ENCODE data around the gene AP4B1.

AP4B1 gene

DNA sequence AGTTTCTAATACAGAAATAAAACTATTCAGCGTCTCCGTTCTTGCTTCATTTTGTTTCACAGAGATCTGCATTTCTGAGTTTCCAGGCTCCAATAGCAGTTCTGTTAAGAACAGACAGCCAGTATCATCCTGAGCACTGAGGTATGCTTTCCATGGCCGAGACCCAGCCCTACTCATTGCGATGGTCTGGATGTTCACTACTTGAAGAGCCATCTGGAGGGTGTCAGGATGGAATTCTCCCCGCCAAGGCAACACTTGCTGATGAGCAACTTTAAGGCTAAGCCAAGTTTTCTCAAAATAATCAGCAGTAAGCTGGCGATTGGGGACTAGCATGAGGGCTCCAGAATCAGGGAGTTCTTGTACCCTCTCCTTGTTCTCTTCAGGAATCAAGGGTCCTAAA is 9.5 kb downstream of the AP4B1 start:
- DNase-seq (ENCODE audit: low spot score in 2 of 2) (no peak), ATAC-seq (ENCODE audit: low read depth) (no peak)
- H3K27me3 Mint-ChIP-seq, result no peaks in the 10 kb centered on the region
- no peak overlapping the region for H3K4me3 Mint-ChIP-seq
- H3K9me3 Mint-ChIP-seq, result no peaks in the 10 kb centered on the region
- peaks cover 4% of the 10 kb centered on the region for H3K4me1 Mint-ChIP-seq
- peaks cover 31% of the 10 kb centered on the region for H3K36me3 Mint-ChIP-seq
- H3K27ac Mint-ChIP-seq, result peak overlapping the region; percentile 52

DNA sequence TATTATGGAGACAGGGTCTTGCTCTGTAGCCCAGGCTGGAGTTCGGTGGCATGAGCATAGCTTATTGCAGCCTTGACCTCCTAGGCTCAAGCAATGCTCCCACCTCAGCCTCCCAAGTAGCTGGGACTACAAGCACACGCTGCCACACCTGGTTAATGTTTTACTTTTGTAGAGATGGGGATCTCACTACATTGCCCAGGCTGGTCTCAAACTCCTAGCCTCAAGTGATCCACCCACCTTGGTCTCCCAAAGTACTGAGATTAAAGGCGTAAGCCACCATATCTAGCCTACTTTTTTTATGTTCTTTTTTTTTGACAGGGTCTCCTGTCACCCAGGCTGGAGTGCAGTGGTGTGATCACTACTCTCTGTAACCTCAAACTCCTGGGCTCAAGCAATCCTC is 11.3 kb downstream of the AP4B1 start:
- no peaks in the 10 kb centered on the region for H3K27me3 Mint-ChIP-seq
- ATAC-seq (ENCODE audit: low read depth) (no peak), DNase-seq (ENCODE audit: low spot score in 2 of 2) (no peak)
- H3K27ac Mint-ChIP-seq, result peak overlapping the region; percentile 52
- no peak overlapping the region for H3K4me3 Mint-ChIP-seq
- peaks cover 4% of the 10 kb centered on the region for H3K4me1 Mint-ChIP-seq
- H3K9me3 Mint-ChIP-seq, result no peaks in the 10 kb centered on the region
- peaks cover 21% of the 10 kb centered on the region for H3K36me3 Mint-ChIP-seq

DNA sequence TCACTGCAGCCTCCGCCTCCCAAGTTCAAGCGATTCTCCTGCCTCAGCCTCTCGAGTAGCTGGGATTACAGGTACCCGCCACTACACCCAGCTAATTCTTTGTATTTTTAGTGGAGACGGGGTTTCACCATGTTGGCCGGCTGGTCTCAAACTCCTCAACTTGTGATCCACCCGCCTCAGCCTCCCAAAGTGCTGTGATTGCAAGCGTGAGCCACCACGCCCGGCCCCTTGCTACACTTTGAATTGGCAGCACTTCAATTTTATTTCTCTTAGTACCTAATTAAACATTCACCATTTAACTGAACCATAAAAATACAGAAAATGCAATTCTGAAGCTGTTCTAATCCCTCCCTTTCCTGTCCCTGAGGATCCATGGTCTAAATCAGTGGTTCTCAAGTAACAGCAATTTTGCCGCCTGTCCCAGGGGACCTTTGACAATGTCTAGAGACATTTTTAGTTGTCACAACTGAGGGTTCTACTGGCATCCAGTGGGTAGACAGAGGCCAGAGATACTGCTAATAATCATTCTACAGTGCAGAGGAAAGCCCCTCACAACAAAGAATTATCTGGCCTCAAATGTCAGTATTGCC is 12.9 kb downstream of the AP4B1 start:
- H3K27ac Mint-ChIP-seq, result no peak overlapping the region
- peaks cover 13% of the 10 kb centered on the region for H3K36me3 Mint-ChIP-seq
- H3K4me1 Mint-ChIP-seq, result no peaks in the 10 kb centered on the region
- no peak for DNase-seq (ENCODE audit: low spot score in 2 of 2)
- no peak for ATAC-seq (ENCODE audit: low read depth)
- no peaks in the 10 kb centered on the region for H3K9me3 Mint-ChIP-seq
- no peaks in the 10 kb centered on the region for H3K27me3 Mint-ChIP-seq
- no peak overlapping the region for H3K4me3 Mint-ChIP-seq

DNA sequence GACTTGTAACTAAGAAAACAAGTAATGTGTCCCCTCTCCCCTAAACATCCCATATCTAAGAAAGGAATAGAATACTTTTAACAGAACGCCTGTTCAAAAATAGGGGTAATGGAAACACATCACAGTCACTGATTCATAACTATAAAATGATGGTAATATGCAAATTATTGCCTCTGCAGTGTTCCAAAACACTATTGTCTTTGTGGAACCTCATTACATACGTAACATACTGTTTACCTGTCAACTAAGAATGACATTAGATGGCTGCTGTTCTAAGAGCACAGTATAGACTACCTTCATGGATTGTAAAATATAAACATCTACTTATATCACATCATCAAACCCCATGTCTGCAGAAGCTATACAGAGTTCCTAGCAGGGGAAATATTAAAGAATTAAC is 13.8 kb downstream of the AP4B1 start:
- ATAC-seq (ENCODE audit: low read depth), result no peak
- Mint-ChIP-seq H3K9me3 (no peaks in the 10 kb centered on the region), H3K27me3 (no peaks in the 10 kb centered on the region), H3K4me3 (no peak overlapping the region), H3K4me1 (no peaks in the 10 kb centered on the region), H3K36me3 (peaks cover 13% of the 10 kb centered on the region), H3K27ac (no peak overlapping the region)
- DNase-seq (ENCODE audit: low spot score in 2 of 2), result no peak

DNA sequence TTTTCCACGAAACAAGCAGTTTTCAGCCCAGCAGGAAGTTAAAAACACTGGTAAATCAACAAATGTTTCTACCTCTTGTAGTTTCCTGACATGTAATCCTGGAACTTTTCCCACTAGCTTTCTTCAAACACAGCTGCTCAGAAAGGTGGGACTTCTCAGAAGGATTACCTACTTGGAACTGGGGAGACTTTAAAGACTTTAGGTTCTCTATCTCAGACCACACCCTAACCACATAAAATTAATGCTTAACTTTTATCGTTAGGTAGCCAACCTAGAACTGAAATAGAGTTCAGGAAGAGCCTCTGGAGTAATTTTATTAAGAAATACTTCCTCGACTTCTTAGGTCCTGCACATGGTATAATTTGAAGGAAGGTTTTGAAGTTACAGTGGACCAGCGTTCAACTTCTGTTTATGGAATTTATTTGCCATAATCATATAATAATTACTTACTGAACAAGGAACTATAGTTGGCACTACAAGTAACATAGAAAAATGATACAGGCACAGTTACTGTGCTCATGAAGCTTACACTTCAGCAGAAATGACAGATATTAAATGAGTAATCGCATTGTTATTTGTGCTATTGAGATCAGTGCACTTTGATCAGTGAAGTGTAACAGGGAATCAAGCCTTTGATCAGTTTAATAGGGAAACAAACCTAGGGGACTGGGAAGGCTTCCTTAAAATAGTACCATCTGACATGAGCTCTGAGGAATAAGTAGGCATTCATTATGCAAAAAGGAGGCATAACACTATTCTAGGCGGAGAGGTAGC is 17.0 kb downstream of the AP4B1 start, which contains the start of gene BCL2L15:
Gene BCL2L15, minus strand, starts transcription at position 180 of the 774 bp plus-strand sequence. CDS start 206 bp downstream, outside the sequence.
- H3K27ac Mint-ChIP-seq, result no peak within 1 kb of the TSS
- no peak for ATAC-seq (ENCODE audit: low read depth)
- no peaks in the 10 kb centered on the region for H3K4me1 Mint-ChIP-seq
- H3K36me3 Mint-ChIP-seq, result peaks cover 4% of the 10 kb centered on the region
- no peaks in the 10 kb centered on the region for H3K9me3 Mint-ChIP-seq
- H3K27me3 Mint-ChIP-seq, result no peaks in the 10 kb centered on the region
- H3K4me3 Mint-ChIP-seq, result no peak within 1 kb of the TSS
- no peak for DNase-seq (ENCODE audit: low spot score in 2 of 2)

DNA sequence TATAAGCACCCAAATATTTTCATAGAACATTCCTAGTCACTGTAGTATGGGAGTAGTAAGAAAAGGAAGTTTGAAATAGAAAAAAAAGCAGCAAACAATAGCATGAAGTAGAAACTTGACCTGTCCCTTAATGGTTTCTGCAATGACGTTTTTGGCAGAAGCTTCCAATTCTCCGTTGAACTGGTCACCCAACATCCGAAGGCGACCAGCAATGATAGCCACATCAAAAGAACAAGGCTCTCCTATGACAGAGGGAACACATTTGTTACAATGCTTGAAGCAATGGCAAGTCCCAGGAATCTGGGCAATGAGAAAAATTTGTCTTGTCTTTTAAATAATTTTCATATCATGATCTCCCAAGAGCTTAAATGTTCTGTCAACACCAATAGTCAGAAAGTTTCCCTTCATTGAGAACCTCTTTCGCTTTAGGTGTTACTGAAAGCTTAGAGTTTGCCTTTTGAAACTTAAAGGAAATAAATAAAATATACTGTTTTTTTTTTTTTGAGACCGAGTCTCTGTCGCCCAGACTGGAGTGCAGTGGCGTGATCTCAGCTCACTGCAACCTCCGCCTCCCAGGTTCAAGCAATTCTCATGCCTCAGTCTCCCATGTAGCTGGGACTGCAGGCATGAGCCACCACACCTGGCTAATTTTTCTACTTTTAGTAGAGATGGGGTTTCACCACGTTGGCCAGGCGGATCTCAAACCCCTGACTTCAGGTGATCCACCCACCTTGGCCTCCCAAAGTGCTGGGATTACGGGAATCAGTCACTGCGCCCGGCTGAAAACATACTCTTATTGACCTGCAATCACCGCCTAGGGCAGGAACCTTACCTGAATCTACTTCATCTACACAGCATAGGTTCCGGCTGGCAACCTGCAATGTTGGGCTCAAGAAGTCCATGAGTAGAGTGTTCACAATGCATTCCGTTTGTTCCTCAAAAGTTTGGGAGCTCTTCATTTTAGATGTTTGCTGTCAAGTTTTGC is 17.9 kb downstream of the AP4B1 start:
- no peak for ATAC-seq (ENCODE audit: low read depth)
- Mint-ChIP-seq H3K27me3 (no peaks in the 10 kb centered on the region), H3K36me3 (peaks cover 4% of the 10 kb centered on the region), H3K4me1 (no peaks in the 10 kb centered on the region), H3K9me3 (no peaks in the 10 kb centered on the region), H3K27ac (no peak overlapping the region), H3K4me3 (no peak overlapping the region)
- no peak for DNase-seq (ENCODE audit: low spot score in 2 of 2)

DNA sequence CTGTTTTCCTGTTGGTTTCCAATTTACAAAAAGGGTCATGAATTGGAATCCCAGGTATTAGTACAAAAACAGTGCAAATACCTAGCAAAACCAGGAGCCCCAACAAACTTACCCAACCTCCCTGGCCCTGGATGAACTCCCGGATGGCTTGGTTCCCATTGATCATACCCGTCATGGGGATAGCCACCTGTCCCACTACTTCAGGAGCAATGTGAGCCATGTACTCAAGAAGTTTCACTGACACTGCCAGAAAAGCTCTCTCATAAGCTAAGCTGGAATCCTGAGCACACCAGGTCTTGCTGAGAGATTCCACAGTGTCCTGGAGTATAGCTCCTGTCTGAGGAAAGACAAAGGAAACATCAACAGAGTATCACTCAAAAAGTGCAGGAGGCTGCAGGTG is 22.9 kb downstream of the AP4B1 start:
- no peaks in the 10 kb centered on the region for H3K9me3 Mint-ChIP-seq
- no peaks in the 10 kb centered on the region for H3K27me3 Mint-ChIP-seq
- H3K36me3 Mint-ChIP-seq, result peaks cover 1% of the 10 kb centered on the region
- ATAC-seq (ENCODE audit: low read depth), result no peak
- no peak for DNase-seq (ENCODE audit: low spot score in 2 of 2)
- no peak overlapping the region for H3K4me3 Mint-ChIP-seq
- no peak overlapping the region for H3K27ac Mint-ChIP-seq
- no peaks in the 10 kb centered on the region for H3K4me1 Mint-ChIP-seq

DNA sequence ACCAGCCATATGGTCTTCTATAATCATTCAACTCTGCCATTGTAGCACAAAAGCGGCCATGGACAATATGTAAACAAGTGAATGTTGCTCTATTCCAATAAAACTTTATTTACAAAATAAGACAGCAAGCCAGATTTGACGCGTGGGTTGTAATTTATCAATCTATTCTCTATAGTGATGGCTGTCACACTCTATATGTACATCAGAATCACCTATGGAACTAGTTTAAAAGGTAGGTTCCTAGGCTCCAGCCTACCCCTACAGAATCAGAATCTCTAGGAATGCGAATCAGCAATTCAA is 24.9 kb downstream of the AP4B1 start:
- DNase-seq (ENCODE audit: low spot score in 2 of 2), result no peak
- Mint-ChIP-seq H3K27me3 (no peaks in the 10 kb centered on the region), H3K36me3 (no peaks in the 10 kb centered on the region), H3K4me1 (peaks cover under 1% of the 10 kb centered on the region), H3K4me3 (no peak overlapping the region), H3K27ac (no peak overlapping the region), H3K9me3 (no peaks in the 10 kb centered on the region)
- no peak for ATAC-seq (ENCODE audit: low read depth)

DNA sequence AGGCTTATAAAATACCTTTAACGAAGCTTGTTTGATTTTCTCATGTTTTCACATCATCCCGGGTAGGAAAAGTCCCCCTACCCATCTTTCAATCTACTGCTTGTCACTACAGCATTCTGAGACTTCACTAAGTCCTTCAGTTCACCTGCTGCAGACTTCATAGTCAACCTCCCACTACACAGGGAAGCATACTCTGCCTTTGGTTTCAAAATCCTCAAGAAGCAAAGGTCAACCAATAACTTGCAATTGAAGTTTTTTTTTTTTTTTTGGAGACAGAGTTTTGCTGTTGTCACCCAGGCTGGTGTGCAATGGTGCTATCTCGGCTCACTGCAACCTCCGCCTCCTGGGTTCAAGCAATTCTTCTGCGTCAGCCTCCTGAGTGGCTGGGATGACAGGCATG is 28.4 kb downstream of the AP4B1 start:
- no peak overlapping the region for H3K27ac Mint-ChIP-seq
- H3K9me3 Mint-ChIP-seq, result no peaks in the 10 kb centered on the region
- H3K27me3 Mint-ChIP-seq, result no peaks in the 10 kb centered on the region
- no peak overlapping the region for H3K4me3 Mint-ChIP-seq
- H3K36me3 Mint-ChIP-seq, result no peaks in the 10 kb centered on the region
- DNase-seq (ENCODE audit: low spot score in 2 of 2) (no peak), ATAC-seq (ENCODE audit: low read depth) (no peak)
- peaks cover 12% of the 10 kb centered on the region for H3K4me1 Mint-ChIP-seq

DNA sequence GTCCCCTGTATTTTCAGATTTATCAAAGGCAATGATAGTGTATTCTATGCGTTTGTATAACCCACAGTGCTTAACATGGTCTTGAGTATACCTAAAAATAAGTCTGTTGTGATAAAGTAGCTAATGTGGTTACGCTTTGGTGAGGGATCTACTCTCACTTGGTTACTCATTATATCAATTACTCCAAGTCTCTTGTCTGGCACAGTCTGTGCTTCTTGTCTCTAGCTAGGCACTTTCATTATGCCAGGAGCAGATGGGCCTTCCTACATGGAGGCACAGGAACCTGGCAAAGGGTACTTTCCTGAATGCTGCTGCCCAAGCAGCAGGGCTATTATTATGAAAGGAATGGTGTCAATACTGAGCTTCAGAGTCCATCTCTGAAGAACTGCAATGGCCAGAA is 28.9 kb downstream of the AP4B1 start:
- Mint-ChIP-seq H3K27me3 (no peaks in the 10 kb centered on the region), H3K27ac (no peak overlapping the region), H3K9me3 (no peaks in the 10 kb centered on the region), H3K4me1 (peaks cover 12% of the 10 kb centered on the region), H3K36me3 (no peaks in the 10 kb centered on the region), H3K4me3 (no peak overlapping the region)
- DNase-seq (ENCODE audit: low spot score in 2 of 2) (no peak), ATAC-seq (ENCODE audit: low read depth) (no peak)

DNA sequence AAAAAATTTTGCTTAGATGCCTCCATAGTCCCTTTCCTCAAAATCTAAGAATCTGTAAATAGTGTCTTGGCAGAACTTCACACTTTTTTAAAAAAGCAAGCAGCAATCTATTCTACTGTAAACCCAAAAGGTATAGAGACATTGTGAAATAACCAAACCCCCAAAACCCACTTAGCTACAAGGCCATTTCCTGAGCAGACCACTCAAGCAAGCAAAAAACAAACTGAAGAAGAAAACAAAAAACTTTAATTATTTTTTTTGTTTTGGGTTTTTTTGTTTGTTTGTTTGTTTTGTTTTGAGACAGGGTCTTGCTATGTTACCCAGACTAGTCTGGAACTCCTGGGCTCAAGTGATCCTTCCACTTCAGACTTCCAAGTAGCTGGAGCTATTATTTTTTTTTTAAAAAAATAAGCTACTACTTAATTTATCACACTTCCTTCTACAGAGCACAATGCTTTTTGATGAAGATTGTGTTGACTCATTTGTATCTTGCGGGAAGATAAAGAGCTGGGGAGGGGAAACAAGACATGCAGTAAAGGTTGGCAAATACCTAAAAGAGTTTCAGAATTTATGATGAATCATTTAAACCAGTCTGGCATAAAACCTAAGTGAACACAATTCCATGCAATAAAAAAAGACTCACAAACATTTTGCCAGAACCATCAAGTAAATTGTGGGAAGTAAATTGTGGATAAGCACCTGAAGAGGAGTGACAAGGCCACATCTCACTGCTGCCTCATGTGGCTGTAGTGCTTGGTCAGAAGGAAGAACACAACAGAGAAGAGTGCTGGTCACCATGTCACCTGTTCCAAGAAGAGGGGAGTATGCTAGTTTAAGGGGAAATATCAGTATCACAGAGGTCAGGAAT is 30.4 kb downstream of the AP4B1 start:
- no peaks in the 10 kb centered on the region for H3K36me3 Mint-ChIP-seq
- ATAC-seq (ENCODE audit: low read depth), result no peak
- H3K4me3 Mint-ChIP-seq, result no peak overlapping the region
- H3K9me3 Mint-ChIP-seq, result no peaks in the 10 kb centered on the region
- H3K4me1 Mint-ChIP-seq, result peaks cover 15% of the 10 kb centered on the region
- H3K27me3 Mint-ChIP-seq, result no peaks in the 10 kb centered on the region
- peak overlapping the region; percentile 56 for H3K27ac Mint-ChIP-seq
- DNase-seq (ENCODE audit: low spot score in 2 of 2), result no peak

DNA sequence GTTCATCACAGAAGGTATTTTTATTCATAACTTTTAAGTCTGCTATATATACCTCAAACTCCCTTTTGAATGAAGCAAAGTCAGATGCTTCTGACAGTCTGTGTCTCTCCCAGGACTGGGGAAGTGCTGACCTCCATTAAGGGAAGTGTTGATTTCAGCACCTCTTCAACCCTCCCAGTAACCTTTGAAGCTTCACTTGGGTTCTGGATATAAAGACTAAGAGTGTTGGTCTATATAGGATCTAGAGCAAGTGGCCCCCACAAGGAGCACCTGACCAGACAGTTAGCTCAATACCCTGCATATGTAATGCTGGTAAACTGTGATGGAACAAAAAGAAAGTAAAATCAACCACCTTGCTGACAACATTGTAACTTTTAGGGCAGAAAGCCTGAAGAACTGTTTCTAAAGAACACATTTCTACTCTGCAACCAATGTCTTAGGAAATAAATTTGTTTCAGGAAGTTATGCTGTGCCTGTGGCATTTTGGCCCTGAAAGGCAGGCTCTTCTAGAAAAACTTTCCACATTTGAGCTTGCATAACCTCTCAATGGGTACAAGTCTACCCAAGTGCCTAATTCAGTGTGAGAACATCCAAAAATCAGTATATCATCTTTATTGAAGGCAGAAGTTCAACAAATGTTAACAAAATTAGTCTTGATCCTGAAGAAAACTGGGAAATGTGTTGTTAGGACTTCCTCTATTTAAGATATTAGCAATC is 32.2 kb downstream of the AP4B1 start:
- DNase-seq (ENCODE audit: low spot score in 2 of 2) (no peak), ATAC-seq (ENCODE audit: low read depth) (peak; percentile 6)
- H3K4me1 Mint-ChIP-seq, result peaks cover 28% of the 10 kb centered on the region
- no peaks in the 10 kb centered on the region for H3K27me3 Mint-ChIP-seq
- peaks cover 4% of the 10 kb centered on the region for H3K36me3 Mint-ChIP-seq
- peak overlapping the region; percentile 96 for H3K27ac Mint-ChIP-seq
- no peaks in the 10 kb centered on the region for H3K9me3 Mint-ChIP-seq
- peak overlapping the region; percentile 86 for H3K4me3 Mint-ChIP-seq

DNA sequence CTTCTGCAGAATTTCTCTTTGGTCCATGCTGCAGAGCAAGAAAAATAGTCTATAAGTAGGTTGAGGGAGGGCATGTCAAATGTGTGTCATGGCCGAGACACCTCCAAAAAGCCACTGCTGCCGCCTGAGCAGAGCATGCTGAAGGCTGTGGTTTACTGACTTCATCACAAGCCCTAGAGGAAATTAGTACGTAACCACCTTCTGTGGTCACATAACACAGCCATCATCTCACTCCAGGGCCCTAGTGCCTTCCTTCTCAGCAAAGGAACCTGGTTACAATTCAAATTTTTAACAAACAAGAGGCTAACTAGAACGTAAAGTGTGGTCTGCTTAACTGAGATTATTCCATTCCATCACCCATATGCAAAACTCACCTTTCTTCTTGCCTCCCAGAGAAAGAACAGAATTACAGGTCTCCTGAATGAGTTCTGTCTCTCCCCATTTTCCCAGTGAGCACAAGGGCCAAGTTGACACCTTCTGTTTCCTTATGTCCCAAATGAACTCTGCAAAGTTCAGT is 32.9 kb downstream of the AP4B1 start, which contains the start of gene PTPN22:
Gene PTPN22, minus strand, starts transcription at position 116 of the 517 bp plus-strand sequence.
- Mint-ChIP-seq H3K9me3 (no peaks in the 10 kb centered on the region), H3K27ac (peak within 1 kb of the TSS; percentile 96), H3K27me3 (no peaks in the 10 kb centered on the region), H3K4me3 (peak within 1 kb of the TSS; percentile 86), H3K4me1 (peaks cover 30% of the 10 kb centered on the region), H3K36me3 (peaks cover 4% of the 10 kb centered on the region)
- peak; percentile 99 for ATAC-seq (ENCODE audit: low read depth)
- DNase-seq (ENCODE audit: low spot score in 2 of 2), result peak; percentile 40 to 75
